PC-3 (cell line): Measurements from ENCODE around the gene EDAR. TPM values are rescaled to one million over a fixed set of nuclear protein-coding genes. Genes with fewer than 3 reads are reported as not detected.

Experiments
- ATAC-seq: fragments of 200-7000 bp; cut with Tn5 transposase; 2 replicates; pipeline ENCODE4 v1.9.1; 2020; ENCODE audit warnings: mild to moderate bottlenecking, moderate library complexity
- BruUV-seq: library from RNA; stranded (reverse); fragments of 400-500 nt; replicated peaks from 2 replicates; lab custom pipeline; 2021; lab: Mats Ljungman, UMichigan
- CTCF ChIA-PET: fragments of 300-600 bp; sonication (Branson Sonifier 250); formaldehyde crosslinking; loops from one replicate; lab custom pipeline; 2022; ENCODE audit warnings: antibody characterized with exemption; lab: Charles Lee
- POLR2A ChIA-PET: fragments of 300-600 bp; sonication (Branson Sonifier 250); formaldehyde crosslinking; loops from one replicate; lab custom pipeline; 2022; ENCODE audit warnings: antibody characterized with exemption; ENCODE audit not compliant: unreplicated experiment; lab: Charles Lee
- DNase-seq: peaks from one replicate; pipeline ENCODE4 v3.0.0-alpha.2; 2015
- H2AFZ ChIP-seq: fragments of 300-600 bp; sonication (generic); 2 replicates; pipeline ENCODE4 v1.6.0; 2016; ENCODE audit warnings: antibody characterized with exemption, low read length
- H3F3A ChIP-seq: fragments of 300-600 bp; sonication (generic); one replicate; pipeline ENCODE4 v1.6.0; 2017; ENCODE audit warnings: antibody characterized with exemption, low read length, control low read depth, mild to moderate bottlenecking; ENCODE audit not compliant: unreplicated experiment
- H3K27ac ChIP-seq: fragments of 300-600 bp; sonication (generic); 2 replicates; pipeline ENCODE4 v1.5.1; 2016; ENCODE audit warnings: mild to moderate bottlenecking, low read length
- H3K27me3 ChIP-seq: fragments of 300-600 bp; sonication (generic); 2 replicates; pipeline ENCODE4 v1.6.1; 2016; ENCODE audit warnings: low read length, mixed read lengths
- H3K36me3 ChIP-seq: fragments of 300-600 bp; sonication (generic); 2 replicates; pipeline ENCODE4 v1.6.1; 2016; ENCODE audit warnings: low read depth, mixed run types, low read length, mixed read lengths
- H3K4me1 ChIP-seq: fragments of 300-600 bp; sonication (generic); 2 replicates; pipeline ENCODE4 v1.5.1; 2016; ENCODE audit warnings: low read length; ENCODE audit not compliant: insufficient read depth
- H3K4me2 ChIP-seq: fragments of 300-600 bp; sonication (generic); 2 replicates; pipeline ENCODE4 v1.6.0; 2016; ENCODE audit warnings: low read length
- H3K4me3 ChIP-seq: fragments of 300-600 bp; sonication (generic); 2 replicates; pipeline ENCODE4 v1.5.1; 2016; ENCODE audit warnings: mild to moderate bottlenecking, low read length, mixed read lengths
- H3K79me2 ChIP-seq: fragments of 300-600 bp; sonication (generic); 2 replicates; pipeline ENCODE4 v1.6.1; 2017; ENCODE audit warnings: low read length, mixed read lengths
- H3K9ac ChIP-seq: fragments of 300-600 bp; sonication (generic); 2 replicates; pipeline ENCODE4 v1.6.0; 2016; ENCODE audit warnings: mild to moderate bottlenecking, low read length
- H3K9me2 ChIP-seq: fragments of 300-600 bp; sonication (generic); replicated peaks from 2 replicates; pipeline ENCODE4 v1.6.1; 2016; ENCODE audit warnings: mixed run types, low read length, mixed read lengths
- H3K9me3 ChIP-seq: fragments of 300-600 bp; sonication (generic); 2 replicates; pipeline ENCODE4 v1.6.1; 2016; ENCODE audit warnings: low read length, mixed read lengths
- H4K20me1 ChIP-seq: fragments of 300-600 bp; sonication (generic); 2 replicates; pipeline ENCODE4 v1.6.1; 2016; ENCODE audit warnings: low read length, mixed read lengths
- CTCF ChIP-seq: fragments of 300-600 bp; sonication (generic); conservative IDR thresholded peaks from 2 replicates; pipeline ENCODE4 v1.5.1; 2017; ENCODE audit warnings: antibody characterized with exemption, low read depth, mild to moderate bottlenecking, low read length
- EZH2 ChIP-seq: fragments of 300-600 bp; sonication (generic); IDR thresholded peaks from one replicate; pipeline ENCODE4 v1.6.1; 2017; ENCODE audit warnings: antibody characterized with exemption, mild to moderate bottlenecking, low read length; ENCODE audit not compliant: unreplicated experiment
- EZH2phosphoT487 ChIP-seq: fragments of 300-600 bp; sonication (generic); IDR thresholded peaks from 2 replicates; pipeline ENCODE4 v1.6.1; 2018; ENCODE audit warnings: mild to moderate bottlenecking, antibody characterized with exemption, low read length, borderline replicate concordance
- intact Hi-C: fragments of 100-400 bp; cut with micrococcal nuclease; formaldehyde crosslinking; loops from 2 replicates; pipeline ENCODE4 v1.9.0; 2023
- total RNA-seq: library from RNA; depleted of rRNA; stranded (reverse); fragments of >200 nt; gene quantifications from 2 replicates; pipeline ENCODE4 v1.2.3, GENCODE V29; 2014

Gene EDAR
- total RNA-seq, 1 experiment from 2014 or later: 0.04 TPM

- intact Hi-C loops: no loop called here
- TF ChIP-seq EZH2 (no peak), CTCF (no peak), EZH2phosphoT487 (no peak)
- Histone ChIP-seq H3K9me2 (no peaks in the 10 kb centered on the region), H3K79me2 (no peaks in the 10 kb centered on the region), H3K9ac (no peak overlapping the region), H3K4me1 (peaks cover 18% of the 10 kb centered on the region), H3K36me3 (no peaks in the 10 kb centered on the region), H3K27me3 (no peaks in the 10 kb centered on the region), H3K9me3 (no peaks in the 10 kb centered on the region), H3K4me3 (no peak overlapping the region), H3K27ac (no peak overlapping the region), H3F3A (no peaks in the 10 kb centered on the region), H4K20me1 (no peaks in the 10 kb centered on the region), H2AFZ (no peak overlapping the region), H3K4me2 (no peak overlapping the region)
- no TSS peak for BruUV-seq
- ChIA-PET CTCF (no interaction called here), POLR2A (no interaction called here)
- no peak for ATAC-seq
- no peak for DNase-seq
Observed at GRCh38 chr2:108975613-108976435, 13.2 kb downstream of the EDAR start.

- H4K20me1 ChIP-seq: no peaks in the 10 kb centered on the region
- DNase-seq (no peak), ATAC-seq (no peak)
- peaks cover 29% of the 10 kb centered on the region for H3K4me1 ChIP-seq
- H3K27ac ChIP-seq: no peak overlapping the region
- H3K27me3 ChIP-seq: no peaks in the 10 kb centered on the region
- no peaks in the 10 kb centered on the region for H3K9me2 ChIP-seq
- H3K4me3 ChIP-seq: no peak overlapping the region
- ChIA-PET CTCF (no interaction called here), POLR2A (interaction anchor here (0.6 kb wide), 1 partner anchor 46 kb away, joined by 5 read pairs; no protein-coding TSS in a partner anchor)
- H3F3A ChIP-seq: no peaks in the 10 kb centered on the region
- TF ChIP-seq EZH2 (no peak), EZH2phosphoT487 (no peak)
- no peak overlapping the region for H3K4me2 ChIP-seq
- H2AFZ ChIP-seq: no peak overlapping the region
- no peak overlapping the region for H3K9ac ChIP-seq
- no peaks in the 10 kb centered on the region for H3K36me3 ChIP-seq
- H3K9me3 ChIP-seq: no peaks in the 10 kb centered on the region
- intact Hi-C loops: no loop called here
- BruUV-seq: no TSS peak
- H3K79me2 ChIP-seq: no peaks in the 10 kb centered on the region
Observed at GRCh38 chr2:108974674-108975073, 14.3 kb downstream of the EDAR start.

- no peaks in the 10 kb centered on the region for H3K9me2 ChIP-seq
- DNase-seq (no peak), ATAC-seq (no peak)
- H3K79me2 ChIP-seq: no peaks in the 10 kb centered on the region
- no peaks in the 10 kb centered on the region for H3K9me3 ChIP-seq
- peak overlapping the region; percentile 94 for H3K27ac ChIP-seq
- TF ChIP-seq EZH2 (no peak), CTCF (no peak), EZH2phosphoT487 (no peak)
- no peak overlapping the region for H3K4me3 ChIP-seq
- no peaks in the 10 kb centered on the region for H3K36me3 ChIP-seq
- peak overlapping the region; percentile 78 for H3K4me2 ChIP-seq
- peaks cover 43% of the 10 kb centered on the region for H3K4me1 ChIP-seq
- peak overlapping the region; percentile 79 for H2AFZ ChIP-seq
- H3K27me3 ChIP-seq: no peaks in the 10 kb centered on the region
- no TSS peak for BruUV-seq
- no peaks in the 10 kb centered on the region for H3F3A ChIP-seq
- intact Hi-C loops: no loop called here
- CTCF ChIA-PET: no interaction called here
- POLR2A ChIA-PET: no interaction called here
- H3K9ac ChIP-seq: peak overlapping the region; percentile 11; the same call in 1 of the 2 replicates
- H4K20me1 ChIP-seq: no peaks in the 10 kb centered on the region
Observed at GRCh38 chr2:108972663-108973062, 16.4 kb downstream of the EDAR start.
